Astrocyte (in vitro differentiated cells and primary cell): ENCODE results near the gene KRT72. TPM values are rescaled to one million over a fixed set of nuclear protein-coding genes. Genes with fewer than 3 reads are reported as not detected.

Experiments
- DNase-seq: peaks from one replicate; pipeline ENCODE4 v3.0.0-alpha.2; 2010; ENCODE audit warnings: low read depth
- FAIRE-seq: peaks from 2 replicates; lab custom pipeline; 2011; peaks lifted over from hg19 to GRCh38; lab: Jason Lieb, UNC
- H2AFZ ChIP-seq: 2 replicates; pipeline ENCODE4 v1.6.0; 2012; ENCODE audit warnings: low read depth, low read length, inconsistent platforms
- H3K27ac ChIP-seq: 2 replicates; pipeline ENCODE4 v1.5.1; 2011; ENCODE audit warnings: low read depth, low read length, inconsistent platforms
- H3K27me3 ChIP-seq: 2 replicates; pipeline ENCODE4 v1.6.0; 2011; ENCODE audit warnings: low read length, inconsistent platforms; ENCODE audit not compliant: insufficient read depth
- H3K36me3 ChIP-seq: 2 replicates; pipeline ENCODE4 v1.5.1; 2011; ENCODE audit warnings: low read length, inconsistent platforms; ENCODE audit not compliant: insufficient read depth
- H3K4me1 ChIP-seq: 2 replicates; pipeline ENCODE4 v1.5.1; 2011; ENCODE audit warnings: low read length, inconsistent platforms; ENCODE audit not compliant: insufficient read depth
- H3K4me2 ChIP-seq: 2 replicates; pipeline ENCODE4 v1.6.0; 2012; ENCODE audit warnings: low read length, inconsistent platforms
- H3K4me3 ChIP-seq: 2 replicates; pipeline ENCODE4 v1.5.1; 2011; ENCODE audit warnings: low read depth, mild to moderate bottlenecking, low read length, inconsistent platforms; ENCODE audit not compliant: insufficient read depth
- H3K79me2 ChIP-seq: 2 replicates; pipeline ENCODE4 v1.6.0; 2012; ENCODE audit warnings: mild to moderate bottlenecking, low read length, inconsistent platforms; ENCODE audit not compliant: insufficient read depth
- H3K9ac ChIP-seq: 2 replicates; pipeline ENCODE4 v1.6.0; 2012; ENCODE audit warnings: mild to moderate bottlenecking, low read length, inconsistent platforms
- H3K9me3 ChIP-seq: 2 replicates; pipeline ENCODE4 v1.5.1; 2012; ENCODE audit warnings: low read depth, mild to moderate bottlenecking, low read length, inconsistent platforms; ENCODE audit not compliant: insufficient read depth
- H4K20me1 ChIP-seq: 2 replicates; pipeline ENCODE4 v1.6.0; 2012; ENCODE audit warnings: low read length, inconsistent platforms; ENCODE audit not compliant: insufficient read depth
- H3K27ac Mint-ChIP-seq: one replicate; pipeline ENCODE4 v1.8.0; 2021; ENCODE audit warnings: mild to moderate bottlenecking, mixed read lengths; ENCODE audit not compliant: unreplicated experiment
- H3K27me3 Mint-ChIP-seq: one replicate; pipeline ENCODE4 v1.8.0; 2021; ENCODE audit warnings: low read depth, mixed read lengths; ENCODE audit not compliant: unreplicated experiment
- H3K36me3 Mint-ChIP-seq: one replicate; pipeline ENCODE4 v1.8.0; 2021; ENCODE audit warnings: low read depth, mixed read lengths; ENCODE audit not compliant: unreplicated experiment
- H3K4me1 Mint-ChIP-seq: one replicate; pipeline ENCODE4 v1.8.0; 2021; ENCODE audit warnings: low read depth, mixed read lengths; ENCODE audit not compliant: unreplicated experiment
- H3K4me3 Mint-ChIP-seq: one replicate; pipeline ENCODE4 v1.8.0; 2021; ENCODE audit warnings: mild to moderate bottlenecking, moderate library complexity, mixed read lengths; ENCODE audit not compliant: unreplicated experiment
- H3K9me3 Mint-ChIP-seq: one replicate; pipeline ENCODE4 v1.8.0; 2021; ENCODE audit warnings: mild to moderate bottlenecking, mixed read lengths; ENCODE audit not compliant: unreplicated experiment
- EZH2 ChIP-seq: IDR thresholded peaks from 2 replicates; pipeline ENCODE4 v1.6.1; 2012; ENCODE audit warnings: mild to moderate bottlenecking, low read length, inconsistent platforms; ENCODE audit not compliant: insufficient read depth
- total RNA-seq: library from RNA; stranded (reverse); gene quantifications from 2 replicates; pipeline ENCODE4 v1.2.1, GENCODE V29; 2021
- TF ChIP-seq, protein P1 (sequence below): IDR thresholded peaks from 2 replicates; pipeline ENCODE4 v1.5.1; 2011; ENCODE audit warnings: low read depth, mild to moderate bottlenecking, inconsistent platforms, low read length, moderate library complexity; ENCODE audit not compliant: insufficient read depth

The KRT72 gene
- total RNA-seq, 1 donor from 2014 or later: not detected

DNA sequence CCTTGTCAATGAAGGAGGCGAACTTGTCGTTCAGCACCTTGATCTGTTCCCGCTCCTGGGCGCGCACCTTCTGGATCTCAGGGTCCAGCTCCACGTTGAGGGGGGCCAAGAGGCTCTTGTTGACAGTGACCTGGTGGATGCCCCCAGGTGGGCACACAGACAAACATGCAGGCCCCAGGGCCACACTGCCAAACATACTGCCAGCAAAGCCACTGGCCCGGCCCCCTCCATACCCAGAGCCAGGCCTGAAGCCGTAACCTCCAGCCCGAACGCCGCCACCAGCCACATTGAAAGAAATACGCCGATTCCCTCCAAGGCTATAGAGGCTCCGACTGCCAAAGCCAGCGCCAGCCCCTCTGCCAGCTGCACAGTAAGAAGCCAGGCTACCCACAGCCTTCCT, 28.0 kb downstream of the KRT72 start:
- H3K9me3 ChIP-seq: no peaks in the 10 kb centered on the region
- no peaks in the 10 kb centered on the region for H3K79me2 ChIP-seq
- no peak overlapping the region for H3K9ac ChIP-seq
- DNase-seq (no peak), FAIRE-seq (no peak)
- H2AFZ ChIP-seq: no peak overlapping the region
- Mint-ChIP-seq H3K4me1 (no peaks in the 10 kb centered on the region), H3K9me3 (no peaks in the 10 kb centered on the region), H3K4me3 (no peak overlapping the region), H3K36me3 (no peaks in the 10 kb centered on the region), H3K27ac (no peak overlapping the region), H3K27me3 (peaks cover 70% of the 10 kb centered on the region)
- no peaks in the 10 kb centered on the region for H3K4me1 ChIP-seq
- H3K4me2 ChIP-seq: no peak overlapping the region
- no peaks in the 10 kb centered on the region for H4K20me1 ChIP-seq
- H3K4me3 ChIP-seq: no peak overlapping the region
- H3K36me3 ChIP-seq: no peaks in the 10 kb centered on the region
- no peak overlapping the region for H3K27ac ChIP-seq
- H3K27me3 ChIP-seq: peaks cover 12% of the 10 kb centered on the region
- TF ChIP-seq EZH2: no peak
- TF ChIP-seq, protein P1, sequence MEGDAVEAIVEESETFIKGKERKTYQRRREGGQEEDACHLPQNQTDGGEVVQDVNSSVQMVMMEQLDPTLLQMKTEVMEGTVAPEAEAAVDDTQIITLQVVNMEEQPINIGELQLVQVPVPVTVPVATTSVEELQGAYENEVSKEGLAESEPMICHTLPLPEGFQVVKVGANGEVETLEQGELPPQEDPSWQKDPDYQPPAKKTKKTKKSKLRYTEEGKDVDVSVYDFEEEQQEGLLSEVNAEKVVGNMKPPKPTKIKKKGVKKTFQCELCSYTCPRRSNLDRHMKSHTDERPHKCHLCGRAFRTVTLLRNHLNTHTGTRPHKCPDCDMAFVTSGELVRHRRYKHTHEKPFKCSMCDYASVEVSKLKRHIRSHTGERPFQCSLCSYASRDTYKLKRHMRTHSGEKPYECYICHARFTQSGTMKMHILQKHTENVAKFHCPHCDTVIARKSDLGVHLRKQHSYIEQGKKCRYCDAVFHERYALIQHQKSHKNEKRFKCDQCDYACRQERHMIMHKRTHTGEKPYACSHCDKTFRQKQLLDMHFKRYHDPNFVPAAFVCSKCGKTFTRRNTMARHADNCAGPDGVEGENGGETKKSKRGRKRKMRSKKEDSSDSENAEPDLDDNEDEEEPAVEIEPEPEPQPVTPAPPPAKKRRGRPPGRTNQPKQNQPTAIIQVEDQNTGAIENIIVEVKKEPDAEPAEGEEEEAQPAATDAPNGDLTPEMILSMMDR: no peak

DNA sequence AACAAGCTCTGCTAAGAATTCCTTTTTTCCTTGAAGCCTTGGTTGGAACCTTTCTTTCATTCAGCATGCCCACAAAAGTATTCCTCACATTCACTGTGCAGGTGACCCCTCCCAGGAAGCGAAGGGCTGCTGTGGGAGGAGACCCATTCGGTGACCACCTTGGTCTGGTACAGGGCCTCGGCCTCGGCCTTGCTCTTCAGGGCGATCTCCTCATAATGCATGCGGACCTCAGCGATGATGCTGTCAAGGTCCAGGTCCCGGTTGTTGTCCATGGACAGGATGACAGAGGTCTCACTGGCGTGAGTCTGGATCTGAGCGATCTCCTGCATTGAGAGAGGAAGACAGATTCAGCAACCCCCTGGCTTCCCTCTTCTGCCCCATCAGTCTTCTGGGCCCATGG, 30.8 kb downstream of the KRT72 start:
- Mint-ChIP-seq H3K27ac (no peak overlapping the region), H3K36me3 (no peaks in the 10 kb centered on the region), H3K4me1 (no peaks in the 10 kb centered on the region), H3K4me3 (no peak overlapping the region), H3K9me3 (no peaks in the 10 kb centered on the region), H3K27me3 (peaks cover 76% of the 10 kb centered on the region)
- no peak overlapping the region for H3K27ac ChIP-seq
- H3K27me3 ChIP-seq: peaks cover 28% of the 10 kb centered on the region
- H3K4me3 ChIP-seq: no peak overlapping the region
- no peak overlapping the region for H2AFZ ChIP-seq
- H3K9ac ChIP-seq: no peak overlapping the region
- no peak overlapping the region for H3K4me2 ChIP-seq
- FAIRE-seq (no peak), DNase-seq (no peak)
- no peaks in the 10 kb centered on the region for H3K9me3 ChIP-seq
- H3K4me1 ChIP-seq: no peaks in the 10 kb centered on the region
- H3K36me3 ChIP-seq: no peaks in the 10 kb centered on the region
- no peaks in the 10 kb centered on the region for H4K20me1 ChIP-seq
- TF ChIP-seq EZH2: no peak
- TF ChIP-seq, protein P1: no peak
- H3K79me2 ChIP-seq: no peaks in the 10 kb centered on the region

DNA sequence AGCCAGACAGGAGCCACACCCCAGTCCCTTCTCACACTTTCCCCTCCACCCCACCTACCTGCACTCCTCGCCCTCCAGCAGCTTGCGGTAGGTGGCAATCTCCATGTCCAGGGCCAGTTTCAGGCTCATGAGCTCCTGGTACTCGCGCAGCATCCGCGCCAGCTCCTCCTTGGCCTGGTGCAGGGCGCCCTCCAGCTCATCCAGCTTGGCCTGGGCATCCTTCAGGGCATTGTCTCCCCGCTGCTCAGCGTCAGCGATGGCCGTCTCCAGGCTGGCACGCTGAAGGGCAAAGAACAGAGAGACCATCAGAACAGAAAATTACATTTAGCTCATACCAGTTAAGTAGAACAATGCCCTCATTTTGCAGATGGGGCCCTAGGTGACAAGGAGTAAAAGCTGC, 33.2 kb downstream of the KRT72 start:
- no peaks in the 10 kb centered on the region for H3K4me1 ChIP-seq
- Mint-ChIP-seq H3K4me3 (no peak overlapping the region), H3K9me3 (no peaks in the 10 kb centered on the region), H3K27me3 (peaks cover 84% of the 10 kb centered on the region), H3K27ac (no peak overlapping the region), H3K4me1 (no peaks in the 10 kb centered on the region), H3K36me3 (no peaks in the 10 kb centered on the region)
- H3K27ac ChIP-seq: no peak overlapping the region
- no peaks in the 10 kb centered on the region for H3K79me2 ChIP-seq
- no peak overlapping the region for H3K4me3 ChIP-seq
- TF ChIP-seq EZH2: no peak
- TF ChIP-seq, protein P1: no peak
- FAIRE-seq (no peak), DNase-seq (no peak)
- H3K9ac ChIP-seq: no peak overlapping the region
- no peaks in the 10 kb centered on the region for H4K20me1 ChIP-seq
- no peak overlapping the region for H3K4me2 ChIP-seq
- no peaks in the 10 kb centered on the region for H3K36me3 ChIP-seq
- no peaks in the 10 kb centered on the region for H3K9me3 ChIP-seq
- peaks cover 28% of the 10 kb centered on the region for H3K27me3 ChIP-seq
- no peak overlapping the region for H2AFZ ChIP-seq
